Ishikawa (cell line): Measurements from ENCODE around the gene SYNC.

Source experiments
- CREB1 ChIP-seq: IDR thresholded peaks from 2 replicates; pipeline ENCODE4 v1.6.1; 2012; ENCODE audit warnings: low read depth
- EP300 ChIP-seq: IDR thresholded peaks from 2 replicates; pipeline ENCODE4 v1.6.1; 2012; ENCODE audit warnings: borderline replicate concordance
- MAX ChIP-seq: IDR thresholded peaks from 2 replicates; pipeline ENCODE4 v1.6.1; 2012
- NFIC ChIP-seq: IDR thresholded peaks from 2 replicates; pipeline ENCODE4 v1.6.1; 2012
- TCF12 ChIP-seq: IDR thresholded peaks from 2 replicates; pipeline ENCODE4 v1.6.1; 2012; ENCODE audit warnings: low read depth
- USF1 ChIP-seq: IDR thresholded peaks from 2 replicates; pipeline ENCODE4 v1.6.1; 2012

- no peak; the same call in 1 of the 2 replicates for TF ChIP-seq EP300
- TF ChIP-seq TCF12: peak; percentile 51; the same call in 1 of the 2 replicates
- no peak for TF ChIP-seq USF1
- TF ChIP-seq CREB1: no peak
- 0 out of 2 replicates have a peak, but pooled peaks have one; percentile 0 for TF ChIP-seq MAX
- peak; percentile 45; the same call in 1 of the 2 replicates for TF ChIP-seq NFIC
These were observed 39.8 kb upstream of the SYNC start for GRCh38 chr1:32742199-32742947.
